K562 (cell line): Measurements from ENCODE around the gene CYP2E1. TPM values are rescaled to one million over a fixed set of nuclear protein-coding genes. Genes with fewer than 3 reads are reported as not detected.

Experiments
- ATAC-seq: fragments of 200-7000 bp; cut with Tn5 transposase; 3 replicates; pipeline ENCODE4 v1.9.1; 2020; ENCODE audit warnings: moderate library complexity
- BruUV-seq: library from RNA; stranded (reverse); fragments of 400-500 nt; replicated peaks from 2 replicates; lab custom pipeline; 2021; lab: Mats Ljungman, UMichigan
- CTCF ChIA-PET: fragments of 300-600 bp; formaldehyde crosslinking; extraction: SDS; loops from one replicate; lab custom pipeline; 2021; ENCODE audit warnings: low intra/inter-chr PET ratio; lab: Yijun Ruan, JAX
- POLR2A ChIA-PET: fragments of 300-600, 350-650 bp; sonication (Branson Sonifier 250); formaldehyde crosslinking; extraction: SDS; loops from one replicate; lab custom pipeline; 2021; ENCODE audit warnings: antibody characterized with exemption, inconsistent platforms; lab: Yijun Ruan, JAX
- DNase-seq, 4 experiments: peaks; one replicate each; pipeline versions ENCODE4 v3.0.0 to v3.0.0-alpha.2; 2011 to 2018; ENCODE audit warnings: low spot score in 3 of 4, mixed read lengths in 3 of 4; ENCODE audit errors: extremely low read depth in 1 of 4
- FAIRE-seq: peaks from 2 replicates; lab custom pipeline; 2011; peaks lifted over from hg19 to GRCh38; lab: Jason Lieb, UNC
- H2AFZ ChIP-seq: 2 replicates; pipeline ENCODE4 v1.6.0; 2011; ENCODE audit warnings: low read depth, low read length, control low read depth, inconsistent platforms
- H3K27ac ChIP-seq: fragments of 200-600 bp; 3 replicates; pipeline ENCODE4 v1.8.0; 2011; ENCODE audit warnings: low read depth, mild to moderate bottlenecking, control low read depth, inconsistent platforms, low read length, moderate library complexity, mixed read lengths; ENCODE audit errors: extremely low read depth
- H3K27me3 ChIP-seq, 2 experiments: fragments of 300-600 bp in 1 of 2; 2 replicates in 1 of 2; 3 replicates in 1 of 2; pipeline versions ENCODE4 v1.6.0 to v1.8.0; 2011; ENCODE audit warnings: inconsistent platforms in 2 of 2, low read length in 2 of 2, mild to moderate bottlenecking in 1 of 2, mixed read lengths in 1 of 2, moderate library complexity in 1 of 2; ENCODE audit not compliant: control insufficient read depth in 2 of 2, insufficient read depth in 2 of 2
- H3K36me3 ChIP-seq: fragments of 300-600 bp; 3 replicates; pipeline ENCODE4 v1.8.0; 2011; ENCODE audit warnings: mild to moderate bottlenecking, low read length, inconsistent platforms; ENCODE audit not compliant: control insufficient read depth, insufficient read depth
- H3K4me1 ChIP-seq, 2 experiments: fragments of 200-600 bp in 1 of 2; replicated peaks in 1 of 2; 2 replicates in 1 of 2; 3 replicates in 1 of 2; pipeline versions ENCODE4 v1.5.1 to v1.8.0; 2011; ENCODE audit warnings: inconsistent platforms in 2 of 2, low read length in 2 of 2, mild to moderate bottlenecking in 1 of 2, mixed read lengths in 1 of 2, moderate library complexity in 1 of 2; ENCODE audit not compliant: control insufficient read depth in 2 of 2, insufficient read depth in 2 of 2
- H3K4me2 ChIP-seq: 2 replicates; pipeline ENCODE4 v1.6.1; 2011; ENCODE audit warnings: low read length, control low read depth, inconsistent platforms, mixed read lengths; ENCODE audit not compliant: insufficient read depth
- H3K4me3 ChIP-seq: fragments of 200-600 bp; sonication (generic), shearing (Covaris generic); 2 replicates; pipeline ENCODE4 v1.5.1; 2016; ENCODE audit warnings: control low read depth, inconsistent platforms
- H3K79me2 ChIP-seq: fragments of 200-600 bp; 3 replicates; pipeline ENCODE4 v1.8.0; 2011; ENCODE audit warnings: low read length, inconsistent platforms; ENCODE audit not compliant: control insufficient read depth, insufficient read depth
- H3K9ac ChIP-seq, 2 experiments: 2 replicates each; pipeline versions ENCODE4 v1.6.0 to v1.6.1; 2011; ENCODE audit warnings: low read depth in 2 of 2, low read length in 2 of 2, control low read depth in 1 of 2, inconsistent platforms in 1 of 2, mild to moderate bottlenecking in 1 of 2, mixed read lengths in 1 of 2; ENCODE audit not compliant: insufficient read depth in 1 of 2
- H3K9me1 ChIP-seq: one replicate; pipeline ENCODE4 v1.6.0; 2011; ENCODE audit warnings: inconsistent platforms, mild to moderate bottlenecking, low read length, moderate library complexity; ENCODE audit not compliant: control insufficient read depth, insufficient read depth
- H3K9me3 ChIP-seq: replicated peaks from 2 replicates; pipeline ENCODE4 v1.5.1; 2011; ENCODE audit warnings: low read depth, low read length, inconsistent platforms; ENCODE audit not compliant: control insufficient read depth, insufficient read depth
- H4K20me1 ChIP-seq: replicated peaks from 2 replicates; pipeline ENCODE4 v1.6.1; 2011; ENCODE audit warnings: low read length, inconsistent platforms, mixed read lengths; ENCODE audit not compliant: control insufficient read depth, insufficient read depth
- BCOR ChIP-seq: fragments of 450-650 bp; IDR thresholded peaks from 2 replicates; pipeline ENCODE4 v1.6.1; 2016
- CGGBP1 ChIP-seq: fragments of 250-450 bp; sonication (Bioruptor Pico); IDR thresholded peaks from 2 replicates; pipeline ENCODE4 v1.9.0; 2021; ENCODE audit warnings: mild to moderate bottlenecking
- E2F3 ChIP-seq: fragments of 250-450 bp; sonication (Bioruptor Pico); IDR thresholded peaks from 2 replicates; pipeline ENCODE4 v1.4.0; 2020; ENCODE audit warnings: mild to moderate bottlenecking
- ETV6 ChIP-seq, 3 experiments: fragments of 150-350 bp in 1 of 3; sonication (generic) in 1 of 3; formaldehyde crosslinking in 1 of 3; IDR thresholded peaks; 2 replicates each; pipeline versions ENCODE4 v1.6.1 to v1.8.0; 2014 to 2022; ENCODE audit warnings: borderline replicate concordance in 2 of 3, low read depth in 2 of 3, antibody characterized with exemption in 1 of 3, low read length in 1 of 3, mild to moderate bottlenecking in 1 of 3, missing genetic modification reagents in 1 of 3
- GABPA ChIP-seq: fragments of 200-800 bp; sonication (Bioruptor generic); conservative IDR thresholded peaks from 2 replicates; pipeline ENCODE4 v1.6.1; 2016; ENCODE audit warnings: low read depth, missing genetic modification characterization, missing compliant biosample characterization
- HBP1 ChIP-seq: fragments of 450-650 bp; formaldehyde crosslinking; IDR thresholded peaks from 2 replicates; pipeline ENCODE4 v1.4.0; 2022; ENCODE audit warnings: missing genetic modification characterization
- HEY1 ChIP-seq: fragments of 250-450 bp; sonication (Bioruptor Pico); IDR thresholded peaks from 2 replicates; pipeline ENCODE4 v1.5.0; 2020; ENCODE audit warnings: mild to moderate bottlenecking, moderate library complexity, borderline replicate concordance
- MAFK ChIP-seq: IDR thresholded peaks from 2 replicates; pipeline ENCODE4 v1.6.1; 2011; ENCODE audit warnings: low read length, improper control_type of control experiment
- RCOR1 ChIP-seq, 2 experiments: IDR thresholded peaks; 2 replicates each; pipeline ENCODE4 v1.6.1; 2012; ENCODE audit warnings: low read depth in 2 of 2, low read length in 2 of 2, borderline replicate concordance in 1 of 2, improper control_type of control experiment in 1 of 2
- STAT6 ChIP-seq: sonication (generic); formaldehyde crosslinking; IDR thresholded peaks from 2 replicates; pipeline ENCODE4 v1.8.1; 2023; ENCODE audit warnings: mild to moderate bottlenecking, missing genetic modification reagents
- ZFPM2 ChIP-seq: fragments of 250-450 bp; sonication (Bioruptor Pico); IDR thresholded peaks from 2 replicates; pipeline ENCODE4 v1.5.1; 2022; ENCODE audit warnings: mild to moderate bottlenecking
- ZNF217 ChIP-seq: sonication (generic); formaldehyde crosslinking; IDR thresholded peaks from 2 replicates; pipeline ENCODE4 v1.8.0; 2022; ENCODE audit warnings: mild to moderate bottlenecking, missing genetic modification reagents
- in situ Hi-C: fragments of 300-500 bp; cut with MboI; formaldehyde crosslinking; loops from 4 replicates; pipeline ENCODE4 v1.15.0; 2018; ENCODE audit warnings: inconsistent platforms, mixed read lengths
- intact Hi-C: fragments of 100-400 bp; cut with micrococcal nuclease; formaldehyde crosslinking; loops from 2 replicates; pipeline ENCODE4 v1.14.2; 2022
- polyA plus RNA-seq, 8 experiments: library from polyadenylated mRNA; depleted of rRNA in 4 of 8; stranded (reverse) in 5 of 8; unstranded in 3 of 8; fragments of >200 nt; fragmentation: Nextera tagmentation in 2 of 8; fragmentation: Illumina TruSeq in 1 of 8; extraction: Ambion mirVana in 2 of 8; extraction: Trizol in 1 of 8; gene quantifications; 2 replicates each; pipeline versions ENCODE4 v1.2.1 to v1.2.3, GENCODE V29; 2011 to 2014; ENCODE audit warnings: inconsistent platforms in 1 of 8, missing spikeins in 1 of 8
- total RNA-seq, 7 experiments: library from RNA; depleted of rRNA in 6 of 7; stranded (reverse); fragments of >200 nt in 6 of 7; fragmentation: Illumina TruSeq in 2 of 7; extraction: Trizol in 2 of 7; gene quantifications; 2 replicates each; pipeline versions ENCODE4 v1.2.1 to v1.2.3, GENCODE V29; 2011 to 2021; ENCODE audit warnings: low replicate concordance in 1 of 7
- TF ChIP-seq, protein P1 (sequence below): fragments of 250-450 bp; sonication (Bioruptor Pico); IDR thresholded peaks from 2 replicates; pipeline ENCODE4 v1.5.0; 2021; ENCODE audit warnings: mild to moderate bottlenecking, moderate library complexity

The CYP2E1 gene
- total and polyA plus RNA-seq, 9 of the 15 experiments (the other 6 are each of a cell fraction or from before 2014, with no cell fraction given) = 0.07 to 1.6 (median 0.19) TPM; not detected in 2

DNA sequence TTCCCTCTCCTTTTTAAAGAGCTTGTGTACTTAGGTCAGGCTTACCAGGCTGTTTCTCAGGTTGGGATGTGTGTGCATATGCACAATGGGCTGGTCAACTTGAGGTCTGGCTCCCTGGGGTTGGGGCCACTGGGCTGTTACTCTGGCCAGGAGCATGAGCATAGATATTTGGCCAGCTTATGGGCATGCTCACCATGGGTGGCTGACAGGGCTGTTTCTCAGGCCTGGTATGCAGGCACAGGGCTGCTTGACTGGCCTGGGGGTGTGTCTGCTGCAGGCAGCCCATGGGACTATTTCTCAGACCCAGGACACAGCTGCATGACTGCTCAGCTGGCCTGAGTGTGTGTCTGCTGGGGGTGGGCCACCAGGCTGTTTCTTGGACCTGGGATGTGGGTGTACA is 38.8 kb upstream of the CYP2E1 start:
- no peak overlapping the region for H3K9ac ChIP-seq
- H3K4me1 ChIP-seq = no peaks in the 10 kb centered on the region
- H3K27ac ChIP-seq = no peak overlapping the region
- no peaks in the 10 kb centered on the region for H3K36me3 ChIP-seq
- ATAC-seq (no peak), DNase-seq (no peak), FAIRE-seq (no peak)
- no peak overlapping the region for H3K4me2 ChIP-seq
- H3K9me3 ChIP-seq = no peaks in the 10 kb centered on the region; the same call in none of the 2 replicates
- no peak for TF ChIP-seq BCOR
- TF ChIP-seq, protein P1, sequence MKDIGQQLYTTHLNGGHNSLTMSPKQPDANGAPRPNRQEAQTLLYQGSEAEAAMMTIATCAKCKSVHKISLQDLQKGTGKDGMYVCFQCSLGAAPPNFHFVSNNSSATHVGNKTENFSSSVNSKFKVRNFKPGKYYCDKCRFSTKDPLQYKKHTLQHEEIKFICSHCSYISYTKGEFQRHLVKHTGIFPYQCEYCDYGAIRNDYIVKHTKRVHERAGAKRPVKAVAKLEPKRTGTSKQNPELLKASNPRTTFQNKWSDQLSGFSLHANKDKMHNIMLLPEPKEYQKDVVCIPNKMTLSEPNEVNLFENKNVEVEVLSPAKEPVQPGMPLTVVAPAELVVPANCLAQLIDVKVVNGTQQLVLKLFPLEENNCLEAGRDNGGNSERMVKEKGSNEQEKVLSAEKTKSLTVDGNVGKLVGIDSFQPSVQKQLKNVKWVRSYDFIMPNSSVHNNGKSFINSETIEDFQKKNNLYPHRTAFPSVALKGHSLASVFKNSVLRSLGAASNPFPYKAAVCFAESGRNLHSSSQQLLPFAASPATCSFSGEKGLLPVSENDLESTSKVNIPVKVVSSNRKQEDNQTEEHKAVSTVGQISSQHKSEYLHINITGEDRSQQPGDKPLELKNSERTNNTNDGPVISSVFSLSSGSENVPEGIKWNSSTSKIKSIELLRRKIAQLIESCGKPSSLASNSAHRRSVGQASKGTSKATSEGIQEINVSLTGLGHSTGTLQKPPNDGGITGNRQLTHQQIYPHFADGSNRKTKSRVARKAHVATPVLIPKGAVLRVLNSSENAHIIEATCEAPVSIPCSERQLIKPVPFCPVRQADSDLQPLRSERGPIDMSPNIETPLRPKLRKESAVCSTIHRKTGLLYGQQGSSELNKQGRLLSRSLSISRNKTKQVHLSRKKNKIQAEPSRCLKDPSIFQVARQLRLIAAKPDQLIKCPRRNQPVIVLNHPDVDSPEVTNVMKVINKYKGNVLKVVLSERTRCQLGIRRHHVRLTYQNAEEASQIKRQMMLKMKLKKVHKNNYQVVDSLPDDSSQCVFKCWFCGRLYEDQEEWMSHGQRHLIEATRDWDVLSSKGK (CRISPR knock-in tag) = no peak
- no peak for TF ChIP-seq STAT6
- TF ChIP-seq ZNF217 (CRISPR knock-in tag) = no peak
- TF ChIP-seq HEY1 (CRISPR knock-in tag) = no peak
- TF ChIP-seq RCOR1 (IDR thresholded peaks at IDR 0.05; ENCODE audit: borderline replicate concordance in 1 of 2, low read depth in 2 of 2, low read length in 2 of 2) = no peak
- TF ChIP-seq ETV6 (IDR thresholded peaks at IDR 0.05; ENCODE audit: borderline replicate concordance in 1 of 2, low read depth in 2 of 2, low read length in 1 of 2) = no peak
- no peak for TF ChIP-seq ETV6 (CRISPR knock-in tag; IDR thresholded peaks at IDR 0.05; ENCODE audit: borderline replicate concordance)
- TF ChIP-seq ZFPM2 = no peak
- TF ChIP-seq E2F3 (CRISPR knock-in tag) = no peak
- no peak for TF ChIP-seq GABPA (tag)
- no peak for TF ChIP-seq MAFK
- TF ChIP-seq CGGBP1 (CRISPR knock-in tag) = no peak
- TF ChIP-seq HBP1 = no peak
- H3K4me3 ChIP-seq = no peak overlapping the region
- no peaks in the 10 kb centered on the region for H3K9me1 ChIP-seq
- in situ Hi-C loops = no loop called here
- no peak overlapping the region for H2AFZ ChIP-seq
- ChIA-PET POLR2A (interaction anchor here (1.1 kb wide), 1 partner anchor 28 kb away, joined by 3 read pairs; no protein-coding TSS in a partner anchor), CTCF (no interaction called here)
- H3K27me3 ChIP-seq = no peaks in the 10 kb centered on the region; a peak in 1 of 5 replicates
- intact Hi-C loops = loop anchor here (10.0 kb wide), 1 partner anchor 164 kb away; no protein-coding TSS in a partner anchor
- no peaks in the 10 kb centered on the region for H4K20me1 ChIP-seq
- H3K79me2 ChIP-seq = no peaks in the 10 kb centered on the region
- BruUV-seq = no TSS peak
